Panc1 (cell line): ENCODE results near the gene COMMD1.

Source experiments
- TF ChIP-seq, protein P1 (sequence below): fragments of 450-650 bp; IDR thresholded peaks from 2 replicates; pipeline ENCODE4 v1.5.1; 2017; ENCODE audit warnings: mild to moderate bottlenecking
- TF ChIP-seq, protein P2 (sequence below), 2 experiments: IDR thresholded peaks; 2 replicates each; pipeline ENCODE4 v1.6.1; 2011 to 2012; ENCODE audit warnings: low read depth in 2 of 2, control low read depth in 1 of 2, low read length in 1 of 2, mild to moderate bottlenecking in 1 of 2, moderate library complexity in 1 of 2; ENCODE audit not compliant: insufficient read depth in 1 of 2

DNA sequence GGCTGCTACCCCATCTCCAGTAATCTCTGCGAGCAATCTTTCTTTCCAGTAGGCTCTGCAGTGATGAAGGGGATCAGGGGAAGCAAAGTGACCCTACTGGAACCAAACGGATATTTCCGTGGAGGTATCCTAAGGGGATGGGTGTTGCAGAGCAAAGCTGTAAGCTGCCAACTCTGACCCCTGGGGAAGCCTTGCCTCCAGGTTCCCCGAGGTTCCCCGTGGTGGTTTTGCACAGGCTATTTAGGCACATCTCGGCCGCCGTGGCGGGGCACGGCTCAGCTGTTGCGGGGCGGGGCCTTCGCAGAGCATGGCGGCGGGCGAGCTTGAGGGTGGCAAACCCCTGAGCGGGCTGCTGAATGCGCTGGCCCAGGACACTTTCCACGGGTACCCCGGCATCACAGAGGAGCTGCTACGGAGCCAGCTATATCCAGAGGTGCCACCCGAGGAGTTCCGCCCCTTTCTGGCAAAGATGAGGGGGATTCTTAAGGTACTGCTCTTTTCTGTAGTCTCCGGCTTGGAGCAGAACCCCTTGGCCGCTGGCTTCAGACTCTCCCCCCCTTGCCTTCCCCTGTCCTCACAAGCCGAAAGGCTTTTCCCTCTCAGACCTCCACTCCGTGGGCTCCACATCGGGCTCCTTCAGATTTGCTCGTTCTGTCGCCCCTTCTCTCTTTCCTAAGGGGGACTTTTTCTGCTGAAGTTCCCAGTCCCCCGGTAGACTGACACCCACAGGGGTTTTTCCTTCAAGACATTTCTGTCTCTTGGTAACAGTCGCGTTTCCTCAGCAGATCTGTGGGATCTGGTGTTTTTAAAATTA lies at the start of gene COMMD1:
- TF ChIP-seq, protein P1, sequence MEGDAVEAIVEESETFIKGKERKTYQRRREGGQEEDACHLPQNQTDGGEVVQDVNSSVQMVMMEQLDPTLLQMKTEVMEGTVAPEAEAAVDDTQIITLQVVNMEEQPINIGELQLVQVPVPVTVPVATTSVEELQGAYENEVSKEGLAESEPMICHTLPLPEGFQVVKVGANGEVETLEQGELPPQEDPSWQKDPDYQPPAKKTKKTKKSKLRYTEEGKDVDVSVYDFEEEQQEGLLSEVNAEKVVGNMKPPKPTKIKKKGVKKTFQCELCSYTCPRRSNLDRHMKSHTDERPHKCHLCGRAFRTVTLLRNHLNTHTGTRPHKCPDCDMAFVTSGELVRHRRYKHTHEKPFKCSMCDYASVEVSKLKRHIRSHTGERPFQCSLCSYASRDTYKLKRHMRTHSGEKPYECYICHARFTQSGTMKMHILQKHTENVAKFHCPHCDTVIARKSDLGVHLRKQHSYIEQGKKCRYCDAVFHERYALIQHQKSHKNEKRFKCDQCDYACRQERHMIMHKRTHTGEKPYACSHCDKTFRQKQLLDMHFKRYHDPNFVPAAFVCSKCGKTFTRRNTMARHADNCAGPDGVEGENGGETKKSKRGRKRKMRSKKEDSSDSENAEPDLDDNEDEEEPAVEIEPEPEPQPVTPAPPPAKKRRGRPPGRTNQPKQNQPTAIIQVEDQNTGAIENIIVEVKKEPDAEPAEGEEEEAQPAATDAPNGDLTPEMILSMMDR, result no peak
- TF ChIP-seq, protein P2, sequence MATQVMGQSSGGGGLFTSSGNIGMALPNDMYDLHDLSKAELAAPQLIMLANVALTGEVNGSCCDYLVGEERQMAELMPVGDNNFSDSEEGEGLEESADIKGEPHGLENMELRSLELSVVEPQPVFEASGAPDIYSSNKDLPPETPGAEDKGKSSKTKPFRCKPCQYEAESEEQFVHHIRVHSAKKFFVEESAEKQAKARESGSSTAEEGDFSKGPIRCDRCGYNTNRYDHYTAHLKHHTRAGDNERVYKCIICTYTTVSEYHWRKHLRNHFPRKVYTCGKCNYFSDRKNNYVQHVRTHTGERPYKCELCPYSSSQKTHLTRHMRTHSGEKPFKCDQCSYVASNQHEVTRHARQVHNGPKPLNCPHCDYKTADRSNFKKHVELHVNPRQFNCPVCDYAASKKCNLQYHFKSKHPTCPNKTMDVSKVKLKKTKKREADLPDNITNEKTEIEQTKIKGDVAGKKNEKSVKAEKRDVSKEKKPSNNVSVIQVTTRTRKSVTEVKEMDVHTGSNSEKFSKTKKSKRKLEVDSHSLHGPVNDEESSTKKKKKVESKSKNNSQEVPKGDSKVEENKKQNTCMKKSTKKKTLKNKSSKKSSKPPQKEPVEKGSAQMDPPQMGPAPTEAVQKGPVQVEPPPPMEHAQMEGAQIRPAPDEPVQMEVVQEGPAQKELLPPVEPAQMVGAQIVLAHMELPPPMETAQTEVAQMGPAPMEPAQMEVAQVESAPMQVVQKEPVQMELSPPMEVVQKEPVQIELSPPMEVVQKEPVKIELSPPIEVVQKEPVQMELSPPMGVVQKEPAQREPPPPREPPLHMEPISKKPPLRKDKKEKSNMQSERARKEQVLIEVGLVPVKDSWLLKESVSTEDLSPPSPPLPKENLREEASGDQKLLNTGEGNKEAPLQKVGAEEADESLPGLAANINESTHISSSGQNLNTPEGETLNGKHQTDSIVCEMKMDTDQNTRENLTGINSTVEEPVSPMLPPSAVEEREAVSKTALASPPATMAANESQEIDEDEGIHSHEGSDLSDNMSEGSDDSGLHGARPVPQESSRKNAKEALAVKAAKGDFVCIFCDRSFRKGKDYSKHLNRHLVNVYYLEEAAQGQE (IDR thresholded peaks at IDR 0.05; ENCODE audit: insufficient read depth in 1 of 2, low read depth in 2 of 2, low read length in 1 of 2), result peak in 1 of 2 experiments; percentile 39; a peak in 1 of 4 replicates
